Testis (tissue), 2 donors: ENCODE measurements around the gene ZNF280A.

Experiments
- CTCF ChIP-seq, 3 experiments: fragments of 450-650 bp in 2 of 3; fragments of 200-600 bp in 1 of 3; sonication (generic) in 1 of 3; IDR thresholded peaks; one replicate each; pipeline ENCODE4 v1.5.1; 2016 to 2019; ENCODE audit warnings: antibody characterized with exemption in 3 of 3, mild to moderate bottlenecking in 2 of 3, moderate library complexity in 1 of 3
- POLR2A ChIP-seq: fragments of 450-650 bp; IDR thresholded peaks from one replicate; pipeline ENCODE4 v1.6.1; 2017; ENCODE audit warnings: antibody characterized with exemption, mild to moderate bottlenecking, moderate library complexity

GRCh38 chr22:22507743-22508273 is 12.3 kb downstream of the ZNF280A start:
- TF ChIP-seq CTCF (IDR thresholded peaks at IDR 0.05) (no peak), POLR2A (no peak)
